H9 (cell line): ENCODE results near the gene FSD1. TPM values are rescaled to one million over a fixed set of nuclear protein-coding genes. Genes with fewer than 3 reads are reported as not detected.

Experiments used
- DNase-seq: peaks from one replicate; pipeline ENCODE4 v3.0.0-alpha.2; 2017
- H2AFZ ChIP-seq: one replicate; pipeline ENCODE4 v1.6.1; 2013; ENCODE audit warnings: mild to moderate bottlenecking, low read length, control low read depth, moderate library complexity
- H2AK5ac ChIP-seq: 2 replicates; pipeline ENCODE4 v1.6.1; 2013; ENCODE audit warnings: low read length, control low read depth, mixed read lengths; ENCODE audit not compliant: insufficient read length
- H2BK120ac ChIP-seq: one replicate; pipeline ENCODE4 v1.6.1; 2013; ENCODE audit warnings: low read depth, mild to moderate bottlenecking, low read length, control low read depth, inconsistent platforms; ENCODE audit not compliant: poor library complexity, severe bottlenecking
- H2BK12ac ChIP-seq: 2 replicates; pipeline ENCODE4 v1.6.1; 2013; ENCODE audit warnings: low read length, control low read depth, mixed read lengths, low read depth; ENCODE audit not compliant: insufficient read length
- H2BK15ac ChIP-seq: 2 replicates; pipeline ENCODE4 v1.6.1; 2013; ENCODE audit warnings: low read depth, low read length, control low read depth
- H2BK20ac ChIP-seq: one replicate; pipeline ENCODE4 v1.6.1; 2013; ENCODE audit warnings: low read depth, mild to moderate bottlenecking, low read length, control low read depth, inconsistent platforms; ENCODE audit not compliant: poor library complexity, severe bottlenecking
- H2BK5ac ChIP-seq: 2 replicates; pipeline ENCODE4 v1.6.1; 2013; ENCODE audit warnings: low read length, control low read depth, mixed read lengths; ENCODE audit not compliant: insufficient read length
- H3K14ac ChIP-seq: 2 replicates; pipeline ENCODE4 v1.6.1; 2013; ENCODE audit warnings: low read length, control low read depth; ENCODE audit not compliant: insufficient read depth
- H3K18ac ChIP-seq: 2 replicates; pipeline ENCODE4 v1.6.1; 2013; ENCODE audit warnings: low read depth, mild to moderate bottlenecking, mixed read lengths, low read length, control low read depth; ENCODE audit not compliant: insufficient read length
- H3K23ac ChIP-seq: 2 replicates; pipeline ENCODE4 v1.6.1; 2013; ENCODE audit warnings: low read length, control low read depth, mixed read lengths, low read depth; ENCODE audit not compliant: insufficient read length
- H3K23me2 ChIP-seq: 2 replicates; pipeline ENCODE4 v1.6.1; 2013; ENCODE audit warnings: low read depth, mild to moderate bottlenecking, mixed read lengths, low read length, control low read depth; ENCODE audit not compliant: insufficient read length, poor library complexity, severe bottlenecking
- H3K27ac ChIP-seq: 2 replicates; pipeline ENCODE4 v1.5.1; 2013; ENCODE audit warnings: low read length, control low read depth, mixed read lengths, low read depth; ENCODE audit not compliant: insufficient read length
- H3K27me3 ChIP-seq: 2 replicates; pipeline ENCODE4 v1.6.1; 2013; ENCODE audit warnings: low read length, control low read depth, inconsistent platforms; ENCODE audit not compliant: insufficient read depth
- H3K4ac ChIP-seq: 2 replicates; pipeline ENCODE4 v1.6.1; 2013; ENCODE audit warnings: low read depth, mild to moderate bottlenecking, control low read depth, inconsistent platforms, low read length, moderate library complexity
- H3K4me1 ChIP-seq: 2 replicates; pipeline ENCODE4 v1.6.1; 2013; ENCODE audit warnings: low read length, control low read depth, inconsistent platforms; ENCODE audit not compliant: insufficient read depth
- H3K4me2 ChIP-seq: 2 replicates; pipeline ENCODE4 v1.6.1; 2013; ENCODE audit warnings: low read length, control low read depth, mixed read lengths; ENCODE audit not compliant: insufficient read length, insufficient read depth
- H3K56ac ChIP-seq: 2 replicates; pipeline ENCODE4 v1.6.1; 2013; ENCODE audit warnings: low read depth, mild to moderate bottlenecking, mixed read lengths, low read length, control low read depth; ENCODE audit not compliant: insufficient read length
- H3K79me1 ChIP-seq: 2 replicates; pipeline ENCODE4 v1.6.1; 2013; ENCODE audit warnings: low read depth, mild to moderate bottlenecking, moderate library complexity, low read length, control low read depth, inconsistent platforms; ENCODE audit not compliant: insufficient read depth, poor library complexity, severe bottlenecking
- H3K79me2 ChIP-seq: 2 replicates; pipeline ENCODE4 v1.6.1; 2013; ENCODE audit warnings: low read length, control low read depth, inconsistent platforms; ENCODE audit not compliant: insufficient read depth
- H3K9ac ChIP-seq: 2 replicates; pipeline ENCODE4 v1.6.1; 2013; ENCODE audit warnings: low read length, control low read depth, mixed read lengths; ENCODE audit not compliant: insufficient read length; ENCODE audit errors: extremely low read depth
- H3K9me3 ChIP-seq: one replicate; pipeline ENCODE4 v1.6.1; 2013; ENCODE audit warnings: low read depth, low read length, inconsistent platforms; ENCODE audit not compliant: control insufficient read depth
- H3T11ph ChIP-seq: one replicate; pipeline ENCODE4 v1.6.1; 2013; ENCODE audit warnings: mild to moderate bottlenecking, low read length, control low read depth, inconsistent platforms
- H4K20me1 ChIP-seq: one replicate; pipeline ENCODE4 v1.6.1; 2013; ENCODE audit not compliant: control insufficient read depth, insufficient read length, insufficient read depth
- H4K5ac ChIP-seq: 2 replicates; pipeline ENCODE4 v1.6.1; 2013; ENCODE audit warnings: low read depth, mild to moderate bottlenecking, mixed read lengths, low read length, control low read depth; ENCODE audit not compliant: insufficient read length
- H4K8ac ChIP-seq: replicated peaks from 2 replicates; pipeline ENCODE4 v1.6.1; 2013; ENCODE audit warnings: low read length, control low read depth, mixed read lengths, low read depth; ENCODE audit not compliant: insufficient read length
- H4K91ac ChIP-seq: 2 replicates; pipeline ENCODE4 v1.6.1; 2013; ENCODE audit warnings: low read depth, mild to moderate bottlenecking, moderate library complexity, mixed read lengths, low read length, control low read depth; ENCODE audit not compliant: insufficient read length
- H3K27ac Mint-ChIP-seq, 3 experiments: 2 replicates in 2 of 3; 3 replicates in 1 of 3; pipeline ENCODE4 v1.8.0; 2020 to 2021; ENCODE audit warnings: mixed read lengths in 3 of 3, mild to moderate bottlenecking in 1 of 3, moderate library complexity in 1 of 3
- H3K27me3 Mint-ChIP-seq: 2 replicates; pipeline ENCODE4 v1.8.0; 2021; ENCODE audit warnings: low read depth, mild to moderate bottlenecking, moderate library complexity, mixed read lengths
- H3K36me3 Mint-ChIP-seq, 3 experiments: 2 replicates in 2 of 3; 3 replicates in 1 of 3; pipeline ENCODE4 v1.8.0; 2020 to 2021; ENCODE audit warnings: low read depth in 3 of 3, mixed read lengths in 3 of 3; ENCODE audit not compliant: insufficient read depth in 1 of 3
- H3K4me1 Mint-ChIP-seq, 2 experiments: 2 replicates each; pipeline ENCODE4 v1.8.0; 2020; ENCODE audit warnings: mixed read lengths in 2 of 2
- H3K4me3 Mint-ChIP-seq, 2 experiments: 2 replicates in 1 of 2; 3 replicates in 1 of 2; pipeline ENCODE4 v1.8.0; 2020 to 2021; ENCODE audit warnings: mild to moderate bottlenecking in 2 of 2, mixed read lengths in 2 of 2, moderate library complexity in 1 of 2
- H3K9me3 Mint-ChIP-seq, 2 experiments: 2 replicates in 1 of 2; 3 replicates in 1 of 2; pipeline ENCODE4 v1.8.0; 2020; ENCODE audit warnings: mild to moderate bottlenecking in 2 of 2, mixed read lengths in 2 of 2, moderate library complexity in 1 of 2
- WGBS: extraction: QIAGEN DNeasy Blood & Tissue Kit; methylation state at CpG from one replicate; pipeline ENCODE4 v1.1.7; 2013; ENCODE audit warnings: missing lambda C conversion rate, low lambda C conversion rate, mixed read lengths; ENCODE audit not compliant: insufficient read length; ENCODE audit errors: extremely low coverage; 5-methylcytosine and 5-hydroxymethylcytosine counted together
- total RNA-seq: library from RNA; stranded (reverse); gene quantifications from 2 replicates; pipeline ENCODE4 v1.2.1, GENCODE V29; 2021
- TF ChIP-seq, protein P1 (sequence below): fragments of 200-600 bp; sonication (generic); conservative IDR thresholded peaks from 3 replicates; pipeline ENCODE4 v1.8.0; 2021; ENCODE audit warnings: antibody characterized with exemption, mild to moderate bottlenecking

Gene FSD1
- total RNA-seq, 1 experiment from 2014 or later, result 53.6 TPM

DNA sequence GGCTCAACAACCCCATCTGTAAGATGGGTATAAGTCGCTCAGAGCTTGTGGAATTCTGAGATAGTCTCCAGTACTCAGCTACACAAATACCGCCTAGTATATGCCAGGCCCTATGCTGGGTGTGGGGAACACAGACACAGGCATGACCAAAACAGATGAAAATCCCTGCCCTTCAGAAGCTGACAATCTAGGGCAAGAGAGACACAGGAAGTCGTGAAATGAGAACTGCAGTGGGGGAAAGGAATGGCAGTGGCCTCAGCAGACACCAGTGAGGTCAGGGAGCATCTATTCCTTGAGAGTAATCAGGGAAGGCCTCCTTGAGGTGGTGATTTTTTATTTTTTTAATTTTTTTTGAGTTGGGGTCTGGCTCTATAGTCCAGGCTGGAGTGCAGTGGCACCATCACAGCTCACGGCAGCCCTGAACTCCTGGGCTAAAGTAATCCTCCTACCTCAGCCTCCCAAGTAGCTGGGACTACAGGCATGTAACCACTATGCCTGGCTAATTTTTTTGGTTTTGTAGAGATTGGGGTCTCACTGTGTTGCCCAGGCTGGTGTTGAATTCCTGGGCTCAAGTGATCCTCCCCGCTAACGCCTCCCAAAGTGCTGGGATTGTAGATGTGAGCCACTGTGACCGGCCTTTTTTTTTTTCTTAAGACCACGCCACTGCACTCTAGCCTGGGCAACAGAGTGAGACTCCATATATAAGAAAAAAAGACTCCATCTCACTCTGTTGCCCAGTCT, 5.4 kb upstream of the FSD1 start:
- no CpG with 5 or more reads among the region's 8 CpGs for WGBS
- H2BK12ac ChIP-seq, result no peak overlapping the region
- H2BK20ac ChIP-seq, result no peak overlapping the region
- no peaks in the 10 kb centered on the region for H3K4me1 ChIP-seq
- TF ChIP-seq, protein P1, sequence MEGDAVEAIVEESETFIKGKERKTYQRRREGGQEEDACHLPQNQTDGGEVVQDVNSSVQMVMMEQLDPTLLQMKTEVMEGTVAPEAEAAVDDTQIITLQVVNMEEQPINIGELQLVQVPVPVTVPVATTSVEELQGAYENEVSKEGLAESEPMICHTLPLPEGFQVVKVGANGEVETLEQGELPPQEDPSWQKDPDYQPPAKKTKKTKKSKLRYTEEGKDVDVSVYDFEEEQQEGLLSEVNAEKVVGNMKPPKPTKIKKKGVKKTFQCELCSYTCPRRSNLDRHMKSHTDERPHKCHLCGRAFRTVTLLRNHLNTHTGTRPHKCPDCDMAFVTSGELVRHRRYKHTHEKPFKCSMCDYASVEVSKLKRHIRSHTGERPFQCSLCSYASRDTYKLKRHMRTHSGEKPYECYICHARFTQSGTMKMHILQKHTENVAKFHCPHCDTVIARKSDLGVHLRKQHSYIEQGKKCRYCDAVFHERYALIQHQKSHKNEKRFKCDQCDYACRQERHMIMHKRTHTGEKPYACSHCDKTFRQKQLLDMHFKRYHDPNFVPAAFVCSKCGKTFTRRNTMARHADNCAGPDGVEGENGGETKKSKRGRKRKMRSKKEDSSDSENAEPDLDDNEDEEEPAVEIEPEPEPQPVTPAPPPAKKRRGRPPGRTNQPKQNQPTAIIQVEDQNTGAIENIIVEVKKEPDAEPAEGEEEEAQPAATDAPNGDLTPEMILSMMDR, result no peak
- no peak overlapping the region for H3K18ac ChIP-seq
- no peak overlapping the region for H4K5ac ChIP-seq
- H2AFZ ChIP-seq, result no peak overlapping the region
- no peak overlapping the region for H3K4ac ChIP-seq
- no peak overlapping the region for H2AK5ac ChIP-seq
- H3K79me2 ChIP-seq, result no peaks in the 10 kb centered on the region
- no peak overlapping the region for H3K27ac ChIP-seq
- no peak overlapping the region for H3K4me2 ChIP-seq
- Mint-ChIP-seq H3K27me3 (peaks cover 21% of the 10 kb centered on the region), H3K9me3 (no peaks in the 10 kb centered on the region; a peak in 1 of 5 replicates), H3K27ac (no peak overlapping the region), H3K4me3 (no peak overlapping the region), H3K36me3 (no peaks in the 10 kb centered on the region), H3K4me1 (peaks cover 12 to 25% of the 10 kb centered on the region in 2 experiments)
- no peak overlapping the region for H2BK5ac ChIP-seq
- H3K56ac ChIP-seq, result no peak overlapping the region
- no peak overlapping the region for H2BK120ac ChIP-seq
- no peak for DNase-seq
- H3K23ac ChIP-seq, result no peak overlapping the region
- H4K91ac ChIP-seq, result no peak overlapping the region
- H3K9me3 ChIP-seq, result no peaks in the 10 kb centered on the region
- H3T11ph ChIP-seq, result no peak overlapping the region
- no peaks in the 10 kb centered on the region for H3K79me1 ChIP-seq
- no peaks in the 10 kb centered on the region for H4K20me1 ChIP-seq
- H2BK15ac ChIP-seq, result no peak overlapping the region
- no peaks in the 10 kb centered on the region for H3K27me3 ChIP-seq
- no peak overlapping the region for H4K8ac ChIP-seq
- H3K23me2 ChIP-seq, result no peaks in the 10 kb centered on the region
- no peak overlapping the region for H3K9ac ChIP-seq
- H3K14ac ChIP-seq, result no peak overlapping the region
